Right kidney (tissue), 1 donor: ENCODE measurements around the gene NFIC.
"Not testable (repeated sequence)": the region's sequence is repeated elsewhere in the genome, so short reads cannot be mapped to it uniquely, and the experiment has no call there.

Experiments used
- DNase-seq: peaks from one replicate; pipeline ENCODE4 v3.0.0-alpha.2; 2016

Gene NFIC

GRCh38 chr19:3492919-3493318 is 126.5 kb downstream of the NFIC start:
- DNase-seq = no peak

GRCh38 chr19:3493651-3494050 is 127.3 kb downstream of the NFIC start:
- DNase-seq = no peak

GRCh38 chr19:3494051-3494450 is 127.7 kb downstream of the NFIC start:
- no peak for DNase-seq

GRCh38 chr19:3494559-3494958 is 128.2 kb downstream of the NFIC start:
- no peak for DNase-seq

GRCh38 chr19:3496392-3497273 is 130.2 kb downstream of the NFIC start:
- DNase-seq = no peak

GRCh38 chr19:3497757-3498520 is 131.6 kb downstream of the NFIC start:
- DNase-seq = no peak

GRCh38 chr19:3499738-3500428 is 133.5 kb downstream of the NFIC start:
- no peak for DNase-seq

GRCh38 chr19:3500429-3501101 is 134.2 kb downstream of the NFIC start, which contains the start of gene DOHH:
Gene DOHH (minus strand): TSS chr19:3500674. CDS start chr19:3496814, 3,860 bp downstream.
- DNase-seq = peak; percentile 98

- DNase-seq = no peak
These were observed 135.4 kb downstream of the NFIC start for GRCh38 chr19:3501780-3502179.

GRCh38 chr19:3503036-3503572 is 136.7 kb downstream of the NFIC start:
- DNase-seq = no peak

GRCh38 chr19:3504735-3505134 is 138.4 kb downstream of the NFIC start:
- no peak for DNase-seq

GRCh38 chr19:3505598-3506383 is 139.4 kb downstream of the NFIC start, which contains the start of gene FZR1:
Gene FZR1 (plus strand): TSS chr19:3506311. CDS start chr19:3522990, 16,679 bp downstream.
- peak; percentile 87 for DNase-seq

GRCh38 chr19:3506384-3507340 is 140.3 kb downstream of the NFIC start:
- peak; percentile 37 for DNase-seq

GRCh38 chr19:3507371-3508120 is 141.2 kb downstream of the NFIC start:
- DNase-seq = peak; percentile 43

- not testable (repeated sequence) for DNase-seq
These were observed 141.8 kb downstream of the NFIC start for GRCh38 chr19:3508121-3508661.

- no peak for DNase-seq
These were observed 142.6 kb downstream of the NFIC start for GRCh38 chr19:3508771-3509535.

GRCh38 chr19:3509566-3509989 is 143.2 kb downstream of the NFIC start:
- DNase-seq = no peak

- DNase-seq = no peak
These were observed 144.3 kb downstream of the NFIC start for GRCh38 chr19:3510727-3511126.
